ENCODE results near the gene TMEM89.

The TMEM89 gene

DNA sequence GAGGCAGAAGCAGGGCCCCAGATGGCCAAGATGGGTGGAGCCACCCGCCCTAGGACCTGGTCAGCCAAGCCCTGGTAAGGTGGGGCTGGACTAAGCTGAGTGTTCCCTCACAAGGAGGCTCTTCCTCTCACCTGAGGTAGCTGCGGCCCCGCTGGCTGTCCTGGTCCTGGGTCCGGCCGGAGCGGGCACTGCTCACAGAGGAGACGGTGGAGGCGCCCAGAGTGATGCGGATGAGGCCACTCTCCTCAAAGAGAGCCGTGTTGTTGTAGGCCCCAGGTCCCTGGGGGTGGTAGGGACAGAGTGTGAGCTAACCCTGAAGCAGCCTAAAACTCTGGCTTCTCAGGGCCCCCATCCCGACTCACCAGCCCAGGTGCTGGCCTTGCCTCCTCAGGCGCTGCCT is 21.0 kb upstream of the TMEM89 start:
- no peak overlapping the region for H3K4me3 ChIP-seq (ENCODE audit: insufficient read depth, low read length, poor library complexity, severe bottlenecking)
- H3K36me3 ChIP-seq (ENCODE audit: low read length), result no peaks in the 10 kb centered on the region
- H3K27me3 ChIP-seq (ENCODE audit: low read length), result no peaks in the 10 kb centered on the region
- no peaks in the 10 kb centered on the region for H3K9me2 ChIP-seq (replicated peaks; ENCODE audit: insufficient read depth, low read length)
- no peaks in the 10 kb centered on the region for H3K9me3 ChIP-seq (ENCODE audit: insufficient read depth, low read length)
- TF ChIP-seq EZH2phosphoT487 (conservative IDR thresholded peaks at IDR 0.05; ENCODE audit: low read length), result no peak
- no peak overlapping the region for H2AFZ ChIP-seq (ENCODE audit: low read depth, low read length, severe bottlenecking)
- no peaks in the 10 kb centered on the region for H3F3A ChIP-seq (ENCODE audit: insufficient read depth)
- no peak overlapping the region for H3K27ac ChIP-seq (ENCODE audit: low read depth, low read length)
- H3K79me2 ChIP-seq (ENCODE audit: insufficient read depth, low read length), result no peaks in the 10 kb centered on the region
- no peak overlapping the region for H3K4me2 ChIP-seq (ENCODE audit: low read depth, low read length, poor library complexity, severe bottlenecking)
- H3K9ac ChIP-seq (ENCODE audit: low read length), result no peak overlapping the region
- no peaks in the 10 kb centered on the region for H4K20me1 ChIP-seq (ENCODE audit: low read depth, low read length)

DNA sequence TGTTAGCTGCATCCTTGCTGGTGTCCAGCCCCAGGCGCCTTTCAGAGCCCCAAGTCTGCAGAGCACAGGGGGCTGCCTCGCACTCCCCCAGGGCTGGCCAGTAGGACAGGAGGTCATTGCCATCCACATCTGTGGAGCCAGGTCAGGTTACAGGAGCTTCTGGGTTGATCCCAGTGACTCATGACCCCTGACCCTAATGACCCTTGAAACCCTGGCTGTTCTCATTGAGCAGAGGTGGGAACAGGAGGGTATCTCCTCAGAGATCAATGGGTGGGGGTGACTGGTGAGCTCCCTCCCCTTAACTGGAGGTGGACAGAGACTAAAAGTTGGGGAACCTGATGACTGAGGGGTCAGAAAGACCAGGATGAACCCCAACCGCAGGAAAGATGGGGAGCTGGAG is 19.8 kb upstream of the TMEM89 start:
- Histone ChIP-seq H3K9me2 (replicated peaks; ENCODE audit: insufficient read depth, low read length) (no peaks in the 10 kb centered on the region), H3K9ac (ENCODE audit: low read length) (no peak overlapping the region), H2AFZ (ENCODE audit: low read depth, low read length, severe bottlenecking) (no peak overlapping the region), H3K9me3 (ENCODE audit: insufficient read depth, low read length) (no peaks in the 10 kb centered on the region), H4K20me1 (ENCODE audit: low read depth, low read length) (no peaks in the 10 kb centered on the region), H3K4me2 (ENCODE audit: low read depth, low read length, poor library complexity, severe bottlenecking) (no peak overlapping the region), H3K27ac (ENCODE audit: low read depth, low read length) (no peak overlapping the region), H3K79me2 (ENCODE audit: insufficient read depth, low read length) (no peaks in the 10 kb centered on the region), H3F3A (ENCODE audit: insufficient read depth) (no peaks in the 10 kb centered on the region), H3K36me3 (ENCODE audit: low read length) (no peaks in the 10 kb centered on the region), H3K27me3 (ENCODE audit: low read length) (no peaks in the 10 kb centered on the region), H3K4me3 (ENCODE audit: insufficient read depth, low read length, poor library complexity, severe bottlenecking) (no peak overlapping the region)
- TF ChIP-seq, protein P1, sequence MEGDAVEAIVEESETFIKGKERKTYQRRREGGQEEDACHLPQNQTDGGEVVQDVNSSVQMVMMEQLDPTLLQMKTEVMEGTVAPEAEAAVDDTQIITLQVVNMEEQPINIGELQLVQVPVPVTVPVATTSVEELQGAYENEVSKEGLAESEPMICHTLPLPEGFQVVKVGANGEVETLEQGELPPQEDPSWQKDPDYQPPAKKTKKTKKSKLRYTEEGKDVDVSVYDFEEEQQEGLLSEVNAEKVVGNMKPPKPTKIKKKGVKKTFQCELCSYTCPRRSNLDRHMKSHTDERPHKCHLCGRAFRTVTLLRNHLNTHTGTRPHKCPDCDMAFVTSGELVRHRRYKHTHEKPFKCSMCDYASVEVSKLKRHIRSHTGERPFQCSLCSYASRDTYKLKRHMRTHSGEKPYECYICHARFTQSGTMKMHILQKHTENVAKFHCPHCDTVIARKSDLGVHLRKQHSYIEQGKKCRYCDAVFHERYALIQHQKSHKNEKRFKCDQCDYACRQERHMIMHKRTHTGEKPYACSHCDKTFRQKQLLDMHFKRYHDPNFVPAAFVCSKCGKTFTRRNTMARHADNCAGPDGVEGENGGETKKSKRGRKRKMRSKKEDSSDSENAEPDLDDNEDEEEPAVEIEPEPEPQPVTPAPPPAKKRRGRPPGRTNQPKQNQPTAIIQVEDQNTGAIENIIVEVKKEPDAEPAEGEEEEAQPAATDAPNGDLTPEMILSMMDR (IDR thresholded peaks at IDR 0.05; ENCODE audit: insufficient read depth, low read length, poor library complexity, severe bottlenecking), result no peak
- TF ChIP-seq EZH2phosphoT487 (conservative IDR thresholded peaks at IDR 0.05; ENCODE audit: low read length), result no peak

DNA sequence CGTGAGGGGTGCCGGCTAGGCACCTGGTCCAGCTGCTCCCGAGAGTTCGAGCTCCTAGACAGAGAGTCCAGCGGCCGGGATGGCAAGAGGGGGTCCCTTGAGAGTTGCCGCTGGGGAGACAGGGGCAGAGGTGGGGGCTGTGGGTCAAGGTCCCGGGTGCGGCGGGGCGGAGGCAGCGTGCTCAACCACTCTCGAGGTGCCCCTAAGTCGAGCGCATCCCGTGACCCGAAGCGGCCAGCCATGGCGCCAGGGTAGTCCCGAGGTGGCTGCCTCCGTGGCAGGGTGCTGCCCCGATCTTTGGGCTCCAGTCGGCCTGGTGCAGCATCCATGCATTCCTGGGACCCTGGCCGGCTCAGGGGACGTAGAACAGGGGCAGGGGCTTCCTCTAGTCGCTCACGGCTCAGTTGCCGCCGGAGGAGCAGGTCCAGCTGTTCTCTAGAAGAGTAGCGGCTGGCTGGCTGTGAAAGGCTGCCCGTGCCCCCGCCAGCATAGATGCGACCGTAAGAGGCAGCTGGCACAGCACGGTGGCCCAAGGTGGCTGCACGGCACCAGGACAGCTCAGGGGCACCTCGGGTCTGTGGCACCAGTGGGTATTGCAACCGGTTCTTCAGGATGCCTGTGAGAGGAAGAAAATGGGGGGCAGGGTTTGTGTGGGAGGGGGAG is 18.5 kb upstream of the TMEM89 start:
- no peak overlapping the region for H3K4me3 ChIP-seq (ENCODE audit: insufficient read depth, low read length, poor library complexity, severe bottlenecking)
- no peaks in the 10 kb centered on the region for H3K36me3 ChIP-seq (ENCODE audit: low read length)
- no peak overlapping the region for H3K27ac ChIP-seq (ENCODE audit: low read depth, low read length)
- no peak overlapping the region for H3K4me2 ChIP-seq (ENCODE audit: low read depth, low read length, poor library complexity, severe bottlenecking)
- H3K79me2 ChIP-seq (ENCODE audit: insufficient read depth, low read length), result no peaks in the 10 kb centered on the region
- no peak overlapping the region for H2AFZ ChIP-seq (ENCODE audit: low read depth, low read length, severe bottlenecking)
- H3K9ac ChIP-seq (ENCODE audit: low read length), result no peak overlapping the region
- H3K9me3 ChIP-seq (ENCODE audit: insufficient read depth, low read length), result no peaks in the 10 kb centered on the region
- H3K27me3 ChIP-seq (ENCODE audit: low read length), result no peaks in the 10 kb centered on the region
- no peaks in the 10 kb centered on the region for H4K20me1 ChIP-seq (ENCODE audit: low read depth, low read length)
- TF ChIP-seq, protein P1 (IDR thresholded peaks at IDR 0.05; ENCODE audit: insufficient read depth, low read length, poor library complexity, severe bottlenecking), result no peak
- no peak for TF ChIP-seq EZH2phosphoT487 (conservative IDR thresholded peaks at IDR 0.05; ENCODE audit: low read length)
- H3K9me2 ChIP-seq (replicated peaks; ENCODE audit: insufficient read depth, low read length), result no peaks in the 10 kb centered on the region
- no peaks in the 10 kb centered on the region for H3F3A ChIP-seq (ENCODE audit: insufficient read depth)

DNA sequence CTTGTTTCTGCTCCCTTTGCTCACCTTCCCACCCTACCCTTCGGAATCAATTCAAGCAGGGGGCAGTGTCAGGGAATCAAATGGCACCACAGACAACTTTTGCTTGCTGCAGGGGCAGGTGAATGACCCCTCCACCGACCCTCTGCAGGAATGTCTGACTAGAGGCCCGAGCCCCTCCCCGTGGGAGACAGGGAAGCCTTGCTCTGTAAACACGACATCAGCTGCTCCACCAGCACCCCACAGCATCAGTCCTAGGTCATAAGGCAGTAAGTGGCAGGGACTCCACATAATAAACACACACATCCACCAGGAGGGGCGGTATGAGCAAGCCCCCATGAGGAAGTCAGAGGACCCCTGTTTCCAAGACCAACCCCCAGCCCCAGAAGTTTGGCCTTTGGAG is 15.7 kb upstream of the TMEM89 start:
- no peak for TF ChIP-seq EZH2phosphoT487 (conservative IDR thresholded peaks at IDR 0.05; ENCODE audit: low read length)
- TF ChIP-seq, protein P1 (IDR thresholded peaks at IDR 0.05; ENCODE audit: insufficient read depth, low read length, poor library complexity, severe bottlenecking), result no peak
- H2AFZ ChIP-seq (ENCODE audit: low read depth, low read length, severe bottlenecking), result no peak overlapping the region
- no peak overlapping the region for H3K4me2 ChIP-seq (ENCODE audit: low read depth, low read length, poor library complexity, severe bottlenecking)
- no peaks in the 10 kb centered on the region for H3K9me3 ChIP-seq (ENCODE audit: insufficient read depth, low read length)
- no peaks in the 10 kb centered on the region for H3K9me2 ChIP-seq (replicated peaks; ENCODE audit: insufficient read depth, low read length)
- no peaks in the 10 kb centered on the region for H3F3A ChIP-seq (ENCODE audit: insufficient read depth)
- H3K27ac ChIP-seq (ENCODE audit: low read depth, low read length), result no peak overlapping the region
- H3K4me3 ChIP-seq (ENCODE audit: insufficient read depth, low read length, poor library complexity, severe bottlenecking), result no peak overlapping the region
- no peaks in the 10 kb centered on the region for H3K27me3 ChIP-seq (ENCODE audit: low read length)
- H3K36me3 ChIP-seq (ENCODE audit: low read length), result no peaks in the 10 kb centered on the region
- no peak overlapping the region for H3K9ac ChIP-seq (ENCODE audit: low read length)
- H3K79me2 ChIP-seq (ENCODE audit: insufficient read depth, low read length), result no peaks in the 10 kb centered on the region
- H4K20me1 ChIP-seq (ENCODE audit: low read depth, low read length), result no peaks in the 10 kb centered on the region
